SKM-1 (cell line): ENCODE data around the gene PDYN.
A peak's percentile ranks its signal among the peaks of the same experiment; 100 is the strongest.

Experiments
- DNase-seq: peaks from one replicate; lab custom pipeline; 2025; ENCODE audit not compliant: unreplicated experiment; lab: John Stamatoyannopoulos, UW

The PDYN gene

DNA sequence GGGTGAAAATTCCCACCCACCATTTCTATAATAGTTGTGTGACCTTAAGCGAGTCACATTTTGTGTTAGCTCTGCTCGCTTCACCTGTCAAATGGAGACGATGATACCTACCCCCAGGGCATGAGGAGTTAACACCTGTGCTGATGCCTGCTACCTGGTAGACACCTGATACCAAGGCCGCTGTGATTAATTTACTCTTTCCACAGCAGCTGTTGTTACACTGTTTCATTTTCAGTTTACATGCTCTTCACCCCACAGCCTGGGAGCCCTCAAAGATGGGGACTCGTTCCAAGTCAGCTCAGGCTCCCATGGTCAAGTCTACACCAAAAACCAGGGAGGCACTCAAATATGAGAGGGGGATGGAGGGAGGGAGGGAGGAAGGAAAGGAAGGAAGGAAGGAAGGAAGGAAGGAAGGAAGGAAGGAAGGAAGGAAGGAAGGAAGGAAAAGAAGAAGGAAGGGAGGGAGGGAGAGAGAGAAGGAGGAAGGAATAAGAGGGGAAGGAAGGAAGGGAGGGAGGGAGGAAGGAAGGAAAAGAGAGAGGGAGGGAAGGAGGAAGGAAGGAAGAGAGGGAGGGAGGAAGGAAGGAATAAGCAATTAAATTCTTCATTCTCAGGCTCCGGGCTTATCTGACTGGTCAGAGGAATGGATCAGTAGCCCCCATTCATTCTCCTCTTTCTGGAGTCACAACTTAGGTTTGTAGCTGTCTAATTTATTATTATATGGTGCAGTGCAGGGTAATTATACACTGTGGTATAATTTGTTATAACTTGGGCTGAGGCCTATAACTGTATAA lies 40.9 kb downstream of the PDYN start:
- no peak for DNase-seq

DNA sequence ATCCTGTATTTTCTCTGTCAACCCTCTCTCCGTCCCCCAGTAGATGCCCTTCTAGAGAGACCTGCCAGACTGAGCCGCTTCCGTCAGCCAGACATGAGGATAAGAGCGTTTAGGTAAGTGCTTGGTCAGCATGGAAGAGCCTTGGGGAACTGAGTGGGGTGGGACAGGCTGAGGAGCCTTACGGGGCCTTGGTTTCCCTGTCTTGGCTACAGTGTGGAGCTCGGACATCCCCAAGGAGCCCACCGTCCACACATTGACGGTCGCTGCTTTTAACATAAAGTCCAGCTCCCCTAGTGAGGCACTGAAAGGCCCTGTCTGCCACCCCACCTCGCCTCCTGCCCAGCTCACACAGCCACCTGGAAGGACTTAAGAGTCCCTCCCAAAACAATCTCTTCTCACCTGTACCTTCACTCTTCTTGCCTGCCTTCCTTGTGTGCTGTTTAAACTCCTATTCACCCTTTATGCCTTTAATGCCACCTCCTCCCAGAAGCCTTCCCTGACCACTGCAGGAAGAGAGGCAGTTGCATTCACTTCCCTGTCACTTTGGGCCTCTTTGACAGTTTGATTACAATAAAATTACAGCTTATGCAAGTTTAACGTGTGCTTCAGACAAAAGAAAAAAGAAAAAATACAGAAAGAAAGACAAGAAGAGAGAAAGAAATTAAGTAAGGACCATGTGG lies 42.3 kb downstream of the PDYN start:
- no peak for DNase-seq

DNA sequence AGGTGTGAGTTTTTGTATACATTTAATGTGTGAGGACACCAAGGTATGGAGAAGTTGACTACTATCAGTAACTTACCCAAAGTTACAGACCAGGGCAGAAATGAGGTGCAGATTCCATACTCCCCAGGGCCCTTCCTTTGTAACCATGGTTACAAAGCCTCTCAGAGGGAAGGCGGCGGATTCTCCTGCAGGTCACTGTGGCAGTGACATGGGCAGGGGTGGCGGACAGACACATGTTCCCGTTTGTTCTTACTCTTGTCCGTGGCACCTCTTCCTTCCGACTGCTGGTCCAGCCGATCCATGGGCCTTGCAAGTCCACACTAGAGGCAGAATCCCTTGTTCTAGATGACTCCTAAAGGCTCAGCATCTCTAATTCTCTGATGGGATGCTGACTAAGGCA lies 43.0 kb downstream of the PDYN start:
- no peak for DNase-seq

DNA sequence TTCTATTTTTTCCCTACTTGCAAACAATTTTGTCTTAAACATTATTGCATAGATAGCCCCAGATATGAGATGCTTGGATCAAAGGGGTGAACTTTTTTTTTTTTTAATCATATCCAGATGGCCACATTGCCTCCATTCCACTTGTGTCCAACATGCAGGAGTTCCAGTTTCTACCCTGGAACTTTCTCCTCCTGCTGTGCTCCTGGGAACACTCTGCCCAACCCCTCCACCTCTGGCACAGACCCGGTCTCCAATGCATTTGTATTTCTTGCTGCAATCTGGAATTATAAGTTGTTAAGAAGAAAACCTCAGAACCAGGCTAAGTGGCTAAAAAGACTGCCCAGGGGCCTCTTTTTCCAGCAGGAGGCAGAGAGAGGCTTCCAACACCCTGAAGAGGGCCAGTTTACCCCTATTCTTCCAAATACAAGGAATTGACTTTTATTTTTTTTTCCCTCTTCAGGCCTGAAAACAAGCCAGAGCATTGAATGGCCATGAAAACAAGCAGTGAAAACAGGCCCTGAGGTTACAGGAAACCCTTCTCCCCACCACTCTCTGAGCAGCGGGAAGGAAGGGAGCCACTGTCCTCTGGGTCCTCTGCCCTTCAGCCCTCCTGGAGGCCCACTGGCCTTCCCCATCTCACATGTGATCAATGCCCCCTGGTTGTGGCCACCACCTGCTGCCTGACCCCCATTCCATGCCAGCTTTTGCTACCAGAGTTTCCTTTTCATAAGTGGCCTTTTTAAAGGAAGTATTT lies 44.3 kb downstream of the PDYN start:
- no peak for DNase-seq

- no peak for DNase-seq
Observed at GRCh38 chr20:1947535-1947846, 46.4 kb downstream of the PDYN start.

DNA sequence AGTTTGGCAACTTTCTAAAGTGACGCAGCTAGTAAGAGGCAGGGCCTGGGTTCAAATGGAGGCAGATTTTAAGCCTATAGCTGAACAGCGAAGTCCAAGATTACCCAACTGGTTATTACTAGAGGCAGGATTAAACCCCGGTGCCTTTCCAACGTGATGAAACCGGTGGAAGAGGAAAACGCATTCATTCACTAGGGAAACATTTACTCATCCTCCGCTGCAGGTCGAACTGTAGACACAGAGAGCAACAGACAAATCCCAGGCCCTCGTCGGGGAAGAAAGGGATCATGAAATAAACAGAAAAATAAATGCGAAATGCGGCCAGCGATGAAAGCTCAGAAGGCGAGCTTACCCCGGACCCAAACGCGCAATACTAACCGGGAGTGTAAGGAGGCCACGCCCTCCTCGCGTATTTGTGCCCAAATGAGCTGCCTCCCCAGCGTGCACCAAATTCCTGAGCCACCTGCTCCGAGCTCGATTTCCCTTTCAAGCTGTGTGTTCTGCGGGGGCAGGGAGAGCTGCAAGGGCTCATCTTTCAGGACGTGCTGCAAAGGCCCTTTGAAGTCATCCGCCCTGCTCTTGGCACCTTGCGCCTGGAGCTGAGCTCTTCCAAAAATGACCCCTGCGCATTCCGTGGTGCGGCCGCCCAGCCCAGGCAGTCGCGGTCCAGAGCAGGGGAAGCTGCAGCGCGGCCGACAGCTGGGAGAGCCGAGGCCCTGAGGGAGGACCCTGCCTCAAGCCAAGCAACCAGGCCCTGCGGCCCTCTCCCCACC lies 46.9 kb downstream of the PDYN start:
- DNase-seq, result peak; percentile 42

DNA sequence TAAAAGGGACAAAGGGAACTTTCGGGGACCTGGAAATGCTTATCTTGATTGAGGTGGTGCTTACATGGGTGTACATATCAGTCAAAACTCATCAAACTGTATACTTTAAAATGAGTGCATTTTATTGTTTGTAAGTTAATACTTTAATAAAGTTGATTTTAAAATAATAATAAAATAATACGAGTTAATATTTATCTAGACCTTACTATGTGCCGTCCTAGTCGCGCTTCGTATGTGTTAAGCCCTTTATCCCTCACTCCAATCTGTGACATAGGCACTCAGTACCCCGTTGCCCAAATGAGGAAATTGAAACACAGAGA lies 47.5 kb downstream of the PDYN start:
- DNase-seq, result no peak

- no peak for DNase-seq
Observed at GRCh38 chr20:1945660-1946059, 48.2 kb downstream of the PDYN start.

DNA sequence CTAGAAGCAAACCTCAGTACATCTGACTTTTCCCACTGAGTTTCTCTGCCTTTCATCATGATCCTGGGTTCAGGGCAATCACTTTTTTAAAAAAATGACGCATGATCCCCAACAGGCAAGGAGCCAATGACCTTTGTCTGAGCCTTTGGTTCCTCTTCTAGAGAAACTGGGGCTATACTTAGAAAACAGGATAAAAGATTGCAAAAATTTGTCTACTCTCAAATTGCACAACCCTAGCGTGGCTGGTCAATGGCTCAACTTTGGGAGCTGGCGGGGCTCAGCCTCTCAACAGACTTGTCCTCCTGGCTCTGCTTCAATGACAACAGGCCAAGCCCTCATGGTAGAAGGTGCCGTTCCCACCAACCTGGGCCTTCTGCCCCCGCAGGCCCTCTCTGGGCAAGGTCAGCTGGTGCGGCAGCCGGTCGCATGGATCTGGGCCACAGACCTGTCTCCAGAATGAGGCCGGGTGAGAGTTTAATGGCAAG lies 48.7 kb downstream of the PDYN start:
- DNase-seq, result peak; percentile 74

GRCh38 chr20:1944345-1945091 lies 49.3 kb downstream of the PDYN start:
- DNase-seq, result no peak

DNA sequence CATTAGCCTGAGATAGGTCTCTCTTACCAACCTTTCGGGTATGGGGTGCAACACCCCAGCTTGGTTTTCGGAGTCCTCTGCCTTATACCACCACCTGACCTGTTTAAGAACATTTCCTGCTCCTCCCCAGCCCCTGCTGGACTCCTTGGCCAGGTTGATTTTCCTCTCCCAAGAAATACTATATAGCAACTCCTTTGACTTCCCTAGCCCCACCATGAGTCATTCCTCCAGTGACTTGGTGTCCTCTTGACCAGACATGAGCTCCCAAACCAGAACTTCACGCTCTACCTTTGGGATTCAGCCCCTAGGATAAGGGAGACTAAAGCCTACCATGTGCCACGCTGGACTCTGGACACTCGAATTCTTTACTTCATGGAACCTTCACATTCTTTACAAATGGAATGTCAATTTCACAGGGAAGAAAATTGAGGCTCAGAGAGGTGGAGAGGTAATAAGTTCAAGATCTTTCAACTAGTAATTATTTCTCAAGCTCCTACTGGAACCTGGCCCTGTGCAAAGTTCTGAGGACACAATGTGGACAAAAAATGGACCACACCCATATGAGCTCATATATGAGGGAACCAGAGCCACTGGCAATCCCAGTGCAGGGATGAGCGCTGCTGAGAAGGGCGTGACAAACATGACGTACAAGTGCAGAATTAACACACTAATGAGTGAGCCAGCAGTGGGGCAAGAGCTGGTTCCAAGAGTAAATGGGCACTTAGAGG lies 50.4 kb downstream of the PDYN start:
- no peak for DNase-seq

GRCh38 chr20:1942486-1943274 lies 51.2 kb downstream of the PDYN start:
- DNase-seq, result no peak

GRCh38 chr20:1942061-1942460 lies 51.8 kb downstream of the PDYN start:
- no peak for DNase-seq

DNA sequence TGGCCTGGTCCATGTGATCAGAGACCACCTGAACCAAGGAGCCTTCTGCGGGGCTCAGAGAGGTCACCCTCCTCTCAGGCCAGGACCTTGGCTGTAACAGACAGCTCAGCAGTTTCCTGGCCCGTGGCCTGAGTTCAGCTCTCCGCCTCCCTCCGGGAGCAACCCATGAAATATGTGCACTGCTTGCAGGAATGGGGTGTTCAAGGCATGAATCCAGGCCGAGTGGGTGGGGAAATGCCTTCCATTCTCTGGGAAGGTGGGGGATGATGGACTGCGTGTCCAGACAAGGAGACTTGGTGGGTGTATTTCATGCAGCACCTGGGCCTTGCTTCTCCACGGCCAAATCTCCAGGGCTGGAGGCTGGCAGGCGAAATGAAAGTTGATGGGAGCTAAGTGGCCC lies 52.6 kb downstream of the PDYN start:
- DNase-seq, result no peak

GRCh38 chr20:1940581-1940980 lies 53.3 kb downstream of the PDYN start:
- DNase-seq, result no peak

DNA sequence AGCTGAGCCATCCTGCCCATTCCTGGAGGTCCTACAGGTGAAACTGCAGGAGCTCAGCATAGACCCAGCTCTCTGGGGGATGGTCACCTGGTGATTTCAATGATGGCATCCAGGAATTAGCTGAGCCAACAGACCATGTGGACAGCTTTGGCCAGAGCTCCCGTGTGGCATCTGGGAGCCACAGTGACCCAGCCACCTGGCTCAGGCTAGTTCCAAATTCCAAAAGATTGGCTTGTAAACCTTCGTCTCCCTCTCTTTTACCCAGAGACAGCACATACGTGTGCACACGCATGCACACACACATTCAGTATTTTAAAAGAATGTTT lies 54.6 kb downstream of the PDYN start:
- no peak for DNase-seq

- no peak for DNase-seq
Observed at GRCh38 chr20:1938464-1939269, 55.2 kb downstream of the PDYN start.

GRCh38 chr20:1937316-1937976 lies 56.4 kb downstream of the PDYN start:
- no peak for DNase-seq
